Thoracic aorta (tissue), 2 donors: ENCODE results near the gene HTR2B. TPM values are rescaled to one million over a fixed set of nuclear protein-coding genes. Genes with fewer than 3 reads are reported as not detected.
"Not testable (repeated sequence)": the region's sequence is repeated elsewhere in the genome, so short reads cannot be mapped to it uniquely, and the experiment has no call there.

Experiments
- ATAC-seq: fragments of 150-250 bp; one replicate; pipeline ENCODE4 v1.8.0; 2017; ENCODE audit warnings: low read depth; ENCODE audit not compliant: insufficient number of reproducible peaks, low FRiP score
- DNase-seq: peaks from one replicate; pipeline ENCODE4 v3.0.0-alpha.2; 2020; ENCODE audit warnings: low spot score
- H3K27ac ChIP-seq, 2 donors: fragments of 200-600 bp; sonication (generic); 1 replicate in 1 of 2; 2 replicates in 1 of 2; pipeline ENCODE4 v1.5.1; 2016; ENCODE audit warnings: mild to moderate bottlenecking in 2 of 2, moderate library complexity in 2 of 2
- H3K27me3 ChIP-seq: fragments of 200-600 bp; sonication (generic); replicated peaks from 2 replicates; pipeline ENCODE4 v1.6.0; 2016; ENCODE audit warnings: mild to moderate bottlenecking; ENCODE audit not compliant: insufficient read depth
- H3K36me3 ChIP-seq: fragments of 200-600 bp; sonication (generic); one replicate; pipeline ENCODE4 v1.5.1; 2016
- H3K4me1 ChIP-seq, 2 donors: fragments of 200-600 bp; sonication (generic); 1 replicate in 1 of 2; 2 replicates in 1 of 2; pipeline versions ENCODE4 v1.5.1 to v1.6.0; 2016; ENCODE audit warnings: low read depth in 2 of 2, mild to moderate bottlenecking in 1 of 2; ENCODE audit not compliant: control insufficient read depth in 1 of 2
- H3K4me3 ChIP-seq: fragments of 200-600 bp; sonication (generic); 2 replicates; pipeline ENCODE4 v1.5.1; 2016; ENCODE audit warnings: mild to moderate bottlenecking
- H3K9me3 ChIP-seq: fragments of 200-600 bp; sonication (generic); 2 replicates; pipeline ENCODE4 v1.5.1; 2016
- total RNA-seq, 2 donors: library from RNA; depleted of rRNA; stranded (reverse); fragments of >200 nt; gene quantifications; one replicate each; pipeline versions ENCODE4 v1.1.0 to v1.2.3, GENCODE V29; 2016
- TF ChIP-seq, protein P1 (sequence below): fragments of 200-600 bp; sonication (generic); IDR thresholded peaks from one replicate; pipeline ENCODE4 v1.5.1; 2019; ENCODE audit warnings: antibody characterized with exemption

HTR2B gene
- total RNA-seq, 2 donors from 2014 or later: 2.8 to 9.2 TPM

DNA sequence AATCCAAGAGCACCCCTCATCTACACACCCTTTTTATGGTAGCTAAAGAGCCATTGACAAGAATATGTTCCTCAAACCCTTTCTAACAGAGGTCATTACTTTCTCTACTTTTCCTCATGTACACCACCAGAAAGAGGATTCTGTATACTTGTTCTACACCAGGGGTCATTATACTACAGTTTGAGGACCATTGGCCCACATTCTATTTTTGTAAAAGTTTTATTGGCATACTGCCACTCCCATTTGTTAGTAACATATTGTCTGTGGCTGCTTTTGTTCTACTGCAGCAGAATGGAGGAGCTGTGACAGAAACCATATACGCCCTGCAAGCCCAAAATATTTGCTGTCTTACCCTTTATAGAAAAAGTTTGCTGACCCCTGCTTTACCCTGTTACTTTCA lies 14.3 kb downstream of the HTR2B start:
- peak overlapping the region in 1 of 2 donors; percentile 30 for H3K27ac ChIP-seq
- no peak overlapping the region for H3K4me3 ChIP-seq
- ATAC-seq (peak; percentile 65), DNase-seq (no peak)
- no peaks in the 10 kb centered on the region for H3K27me3 ChIP-seq
- H3K4me1 ChIP-seq: peaks cover 24 to 35% of the 10 kb centered on the region in 2 donors
- TF ChIP-seq, protein P1, sequence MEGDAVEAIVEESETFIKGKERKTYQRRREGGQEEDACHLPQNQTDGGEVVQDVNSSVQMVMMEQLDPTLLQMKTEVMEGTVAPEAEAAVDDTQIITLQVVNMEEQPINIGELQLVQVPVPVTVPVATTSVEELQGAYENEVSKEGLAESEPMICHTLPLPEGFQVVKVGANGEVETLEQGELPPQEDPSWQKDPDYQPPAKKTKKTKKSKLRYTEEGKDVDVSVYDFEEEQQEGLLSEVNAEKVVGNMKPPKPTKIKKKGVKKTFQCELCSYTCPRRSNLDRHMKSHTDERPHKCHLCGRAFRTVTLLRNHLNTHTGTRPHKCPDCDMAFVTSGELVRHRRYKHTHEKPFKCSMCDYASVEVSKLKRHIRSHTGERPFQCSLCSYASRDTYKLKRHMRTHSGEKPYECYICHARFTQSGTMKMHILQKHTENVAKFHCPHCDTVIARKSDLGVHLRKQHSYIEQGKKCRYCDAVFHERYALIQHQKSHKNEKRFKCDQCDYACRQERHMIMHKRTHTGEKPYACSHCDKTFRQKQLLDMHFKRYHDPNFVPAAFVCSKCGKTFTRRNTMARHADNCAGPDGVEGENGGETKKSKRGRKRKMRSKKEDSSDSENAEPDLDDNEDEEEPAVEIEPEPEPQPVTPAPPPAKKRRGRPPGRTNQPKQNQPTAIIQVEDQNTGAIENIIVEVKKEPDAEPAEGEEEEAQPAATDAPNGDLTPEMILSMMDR: peak; percentile 52
- H3K36me3 ChIP-seq: peaks cover 6% of the 10 kb centered on the region
- no peaks in the 10 kb centered on the region for H3K9me3 ChIP-seq

DNA sequence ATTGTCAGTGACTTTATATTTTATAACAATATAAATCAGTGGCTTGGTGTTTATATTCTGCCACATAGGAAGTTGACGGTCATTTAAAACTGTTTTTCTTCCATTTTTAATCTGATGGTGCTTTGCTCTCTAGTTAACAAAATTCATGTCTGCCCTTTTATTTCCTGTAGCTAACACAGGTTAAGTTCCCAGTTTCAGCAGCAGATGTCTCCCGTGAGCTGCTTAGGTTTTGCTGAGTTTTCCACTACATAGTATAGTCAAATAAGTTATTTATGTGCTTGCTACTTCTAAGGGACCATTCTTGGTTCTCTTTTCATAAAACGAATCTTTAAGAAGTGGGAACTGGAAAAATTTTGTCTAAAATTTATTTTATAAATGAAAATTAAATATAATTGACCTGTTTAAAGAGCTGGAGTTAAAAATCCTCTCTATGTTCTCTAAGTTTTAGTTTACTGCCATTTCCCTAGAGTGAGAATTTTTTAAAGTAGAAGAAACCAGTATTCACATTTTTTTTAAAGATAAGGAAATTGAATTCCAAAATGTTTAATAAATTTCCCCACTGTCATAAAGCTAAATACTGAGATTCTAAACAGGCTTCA lies 20.6 kb downstream of the HTR2B start:
- peak; percentile 11 for DNase-seq
- peak; percentile 67 for ATAC-seq
- TF ChIP-seq, protein P1: peak; percentile 85
- Histone ChIP-seq H3K36me3 (peaks cover 16% of the 10 kb centered on the region), H3K9me3 (peaks cover 11% of the 10 kb centered on the region), H3K27ac (peak overlapping the region; percentile 51 to 62), H3K4me1 (peaks cover 18 to 24% of the 10 kb centered on the region in 2 donors), H3K4me3 (no peak overlapping the region), H3K27me3 (no peaks in the 10 kb centered on the region)

DNA sequence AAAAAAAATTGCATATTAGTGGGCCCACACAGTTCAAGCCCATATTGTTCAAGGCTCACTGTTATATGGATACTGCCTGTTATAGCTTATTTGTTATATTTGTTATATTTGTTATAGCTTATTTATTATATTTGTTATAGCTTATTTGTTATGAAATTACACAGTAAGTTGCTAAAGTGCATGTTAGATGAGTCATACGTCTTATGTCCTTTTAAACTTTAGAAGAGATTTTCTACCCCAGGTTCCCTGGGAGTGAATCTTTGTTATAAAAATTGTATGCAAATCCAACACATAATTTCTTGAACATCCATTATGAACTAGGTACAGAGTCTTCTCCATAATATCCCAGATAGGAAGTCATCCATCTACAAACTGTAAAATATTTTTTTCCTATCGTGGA lies 22.1 kb downstream of the HTR2B start:
- Histone ChIP-seq H3K4me3 (no peak overlapping the region), H3K27ac (peak overlapping the region; percentile 51 to 62), H3K9me3 (peaks cover 11% of the 10 kb centered on the region), H3K4me1 (peaks cover 16 to 20% of the 10 kb centered on the region in 2 donors), H3K27me3 (no peaks in the 10 kb centered on the region), H3K36me3 (peaks cover 22% of the 10 kb centered on the region)
- DNase-seq (no peak), ATAC-seq (no peak)
- TF ChIP-seq, protein P1: no peak

DNA sequence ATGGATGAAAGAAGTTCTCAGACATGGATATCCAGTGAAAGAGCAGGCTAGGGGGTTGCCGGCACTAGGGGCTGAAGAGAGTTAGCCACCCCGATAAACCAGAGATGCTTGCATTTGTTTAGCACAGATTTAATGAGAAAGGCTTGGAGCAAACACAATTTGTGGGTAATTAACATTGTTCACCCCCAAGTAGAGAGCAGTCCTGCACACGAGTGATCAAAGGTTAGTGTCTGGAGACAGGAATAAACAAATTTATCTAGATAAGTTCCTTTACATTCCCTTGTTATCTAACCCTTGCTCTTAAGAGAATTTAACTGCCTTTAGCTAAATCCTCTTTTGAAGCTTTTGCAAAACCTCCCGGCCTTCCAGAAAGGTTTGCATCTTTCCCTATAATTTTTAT lies 23.9 kb downstream of the HTR2B start:
- no peak overlapping the region for H3K4me3 ChIP-seq
- ATAC-seq (no peak), DNase-seq (no peak)
- peaks cover 12 to 13% of the 10 kb centered on the region in 2 donors for H3K4me1 ChIP-seq
- H3K9me3 ChIP-seq: peaks cover 11% of the 10 kb centered on the region
- H3K27ac ChIP-seq: no peak overlapping the region
- H3K36me3 ChIP-seq: peaks cover 30% of the 10 kb centered on the region
- TF ChIP-seq, protein P1: no peak
- H3K27me3 ChIP-seq: no peaks in the 10 kb centered on the region

DNA sequence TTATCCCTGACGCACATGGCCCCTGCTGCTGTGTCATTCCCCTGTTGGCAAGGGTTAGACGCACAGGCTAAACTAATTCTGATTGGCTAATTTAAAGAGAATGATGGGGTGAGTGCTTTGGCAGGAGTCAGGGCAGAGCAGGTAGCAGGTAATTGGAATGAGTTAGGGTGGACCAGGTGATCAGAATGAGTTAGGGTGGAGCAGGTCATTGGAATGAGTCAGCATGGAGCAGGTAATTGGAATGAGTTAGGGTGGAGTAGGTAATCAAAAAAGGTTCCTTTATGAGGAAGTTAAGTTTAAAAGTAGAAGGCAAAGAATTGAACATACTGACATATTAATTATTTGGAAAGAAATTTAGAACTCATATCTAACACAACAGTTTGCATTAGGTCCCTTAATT lies 24.5 kb downstream of the HTR2B start:
- not testable (repeated sequence) for ATAC-seq, H3K27me3 ChIP-seq, DNase-seq, H3K27ac ChIP-seq, H3K4me3 ChIP-seq
- Histone ChIP-seq H3K36me3 (peaks cover 33% of the 10 kb centered on the region), H3K9me3 (peaks cover 11% of the 10 kb centered on the region), H3K4me1 (peaks cover 12 to 13% of the 10 kb centered on the region in 2 donors)

DNA sequence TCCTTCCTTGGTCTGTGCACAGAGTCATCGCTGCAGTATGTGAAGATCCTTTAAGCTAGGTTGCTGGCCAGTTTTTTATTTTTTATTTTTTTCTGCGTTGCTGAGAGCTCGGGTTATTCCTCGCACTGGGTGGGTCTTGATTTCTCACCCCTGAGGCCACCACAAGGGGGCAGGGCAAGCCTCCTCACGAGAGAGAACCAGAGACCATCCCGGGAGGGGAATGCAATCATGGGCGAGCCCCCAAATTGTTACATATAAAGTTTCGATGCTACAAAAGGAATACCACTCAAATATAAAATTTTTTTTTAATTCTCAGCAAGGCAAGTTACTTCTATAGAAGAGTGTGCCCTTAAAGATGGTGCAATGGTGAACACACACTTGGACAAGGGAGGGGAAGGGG lies 24.9 kb downstream of the HTR2B start:
- H3K4me1 ChIP-seq: peaks cover 12 to 13% of the 10 kb centered on the region in 2 donors
- no peaks in the 10 kb centered on the region for H3K27me3 ChIP-seq
- TF ChIP-seq, protein P1: no peak
- peaks cover 33% of the 10 kb centered on the region for H3K36me3 ChIP-seq
- no peak overlapping the region for H3K27ac ChIP-seq
- DNase-seq (no peak), ATAC-seq (no peak)
- peaks cover 11% of the 10 kb centered on the region for H3K9me3 ChIP-seq
- no peak overlapping the region for H3K4me3 ChIP-seq
